NCI-H345 treated with DMSO at 0.1 percent for 48 hours (cell line): ENCODE results near the gene DHRS2.
"Not testable (repeated sequence)": the region's sequence is repeated elsewhere in the genome, so short reads cannot be mapped to it uniquely, and the experiment has no call there.

Experiments
- DNase-seq: peaks from one replicate; lab custom pipeline; 2025; ENCODE audit not compliant: unreplicated experiment; lab: John Stamatoyannopoulos, UW

DHRS2 gene

GRCh38 chr14:23636317-23637211, at the start of gene DHRS2:
DHRS2 (plus strand) TSS chr14:23636364; CDS start chr14:23638865, 2,501 bp downstream.
- DNase-seq, result no peak

GRCh38 chr14:23588884-23589598, 47.1 kb upstream of the DHRS2 start:
- DNase-seq, result peak; percentile 68

GRCh38 chr14:23589606-23590005, 46.6 kb upstream of the DHRS2 start:
- no peak for DNase-seq

- no peak for DNase-seq
Measured at GRCh38 chr14:23590198-23590597, 46.0 kb upstream of the DHRS2 start.

GRCh38 chr14:23594191-23594590, 42.0 kb upstream of the DHRS2 start:
- DNase-seq, result not testable (repeated sequence)

- DNase-seq, result no peak
Measured at GRCh38 chr14:23600322-23600707, 35.8 kb upstream of the DHRS2 start.

GRCh38 chr14:23600806-23601205, 35.4 kb upstream of the DHRS2 start:
- DNase-seq, result no peak

- no peak for DNase-seq
Measured at GRCh38 chr14:23601424-23601823, 34.7 kb upstream of the DHRS2 start.

GRCh38 chr14:23601845-23602180, 34.4 kb upstream of the DHRS2 start:
- DNase-seq, result no peak

GRCh38 chr14:23602181-23603095, 33.7 kb upstream of the DHRS2 start:
- no peak for DNase-seq

GRCh38 chr14:23603103-23603502, 33.1 kb upstream of the DHRS2 start:
- DNase-seq, result no peak

- DNase-seq, result no peak
Measured at GRCh38 chr14:23604148-23604547, 32.0 kb upstream of the DHRS2 start.

GRCh38 chr14:23604675-23605170, 31.4 kb upstream of the DHRS2 start:
- no peak for DNase-seq

GRCh38 chr14:23605931-23606585, 30.1 kb upstream of the DHRS2 start:
- DNase-seq, result no peak

GRCh38 chr14:23608454-23608853, 27.7 kb upstream of the DHRS2 start:
- no peak for DNase-seq

GRCh38 chr14:23609001-23609400, 27.2 kb upstream of the DHRS2 start:
- DNase-seq, result no peak

GRCh38 chr14:23609411-23610089, 26.6 kb upstream of the DHRS2 start:
- not testable (repeated sequence) for DNase-seq

- DNase-seq, result no peak
Measured at GRCh38 chr14:23610090-23610814, 25.9 kb upstream of the DHRS2 start.

- DNase-seq, result no peak
Measured at GRCh38 chr14:23610815-23611289, 25.3 kb upstream of the DHRS2 start.
